ENCODE data around the gene NT5C3A.
"Not testable (repeated sequence)": the region's sequence is repeated elsewhere in the genome, so short reads cannot be mapped to it uniquely, and the experiment has no call there.

Gene NT5C3A

DNA sequence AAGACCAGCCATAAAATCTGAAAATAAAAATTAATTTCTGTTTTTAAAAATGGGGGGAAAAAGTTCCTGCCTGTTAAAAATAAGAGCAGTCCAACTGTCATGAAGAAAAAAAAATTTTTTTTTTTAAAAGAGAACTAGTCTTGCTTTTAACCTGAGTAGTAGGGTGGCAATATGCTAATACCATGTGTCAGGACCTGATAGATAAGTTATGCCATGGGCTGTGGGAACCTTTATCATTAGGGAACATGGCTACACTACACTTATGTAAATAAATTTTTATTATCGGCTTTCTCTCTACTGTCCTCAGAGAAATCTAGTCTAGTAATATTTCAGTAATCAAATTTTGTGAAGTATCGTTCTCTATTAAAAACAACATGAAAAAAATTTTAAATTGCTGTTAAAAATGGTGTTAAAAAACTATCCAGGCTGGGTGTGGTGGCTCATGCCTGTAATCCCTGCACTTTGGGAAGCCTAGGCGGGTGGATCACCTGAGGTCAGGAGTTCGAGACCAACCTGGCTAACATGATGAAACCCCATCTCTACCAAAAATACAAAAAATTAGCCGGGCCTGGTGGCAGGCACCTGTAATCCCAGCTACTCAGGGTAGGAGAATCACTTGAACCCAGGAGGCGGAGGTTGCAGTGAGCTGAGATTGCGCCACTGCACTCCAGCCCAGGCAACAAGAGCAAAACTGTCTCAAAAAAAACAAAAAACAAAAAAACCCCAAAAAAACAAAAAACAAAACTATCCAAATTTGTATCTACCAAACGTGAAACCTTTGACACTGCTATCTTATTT is 20.7 kb downstream of the NT5C3A start:
- DNase-seq (ENCODE audit: low read depth in 2 of 2), result no peak

DNA sequence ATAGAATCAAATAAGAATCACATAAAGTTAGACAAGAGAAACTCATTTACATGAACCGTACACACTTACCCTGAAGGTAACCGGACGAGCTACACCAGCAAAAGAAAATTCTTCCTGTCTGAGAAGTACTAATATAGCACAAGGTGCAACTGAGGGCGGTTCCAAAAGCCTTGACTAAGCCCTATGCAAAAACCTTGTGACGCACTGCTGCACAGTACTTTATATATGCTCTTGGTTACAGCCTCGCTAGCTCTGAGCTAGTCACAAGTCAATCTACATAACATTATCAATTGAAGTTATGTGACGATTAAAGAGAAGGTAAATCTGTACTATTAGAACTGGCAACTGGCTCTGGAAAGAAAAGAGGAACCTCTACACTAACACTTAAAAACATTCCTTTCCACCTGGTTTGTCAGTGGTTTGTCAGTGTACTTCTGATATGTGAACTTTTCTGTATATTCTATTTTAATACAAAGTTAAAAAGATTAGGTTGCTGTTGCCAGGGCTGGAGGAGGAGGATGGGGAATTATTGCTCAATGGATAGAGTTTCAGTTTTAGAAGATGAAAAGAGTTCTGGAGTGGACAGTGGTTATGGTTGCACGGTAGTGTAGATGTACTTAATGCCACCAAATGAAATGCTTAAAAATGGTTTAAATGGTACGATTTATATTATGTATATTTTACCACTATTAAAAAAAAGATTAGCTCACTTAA is 21.6 kb downstream of the NT5C3A start:
- peak; percentile 30 to 58 for DNase-seq (ENCODE audit: low read depth in 2 of 2)

DNA sequence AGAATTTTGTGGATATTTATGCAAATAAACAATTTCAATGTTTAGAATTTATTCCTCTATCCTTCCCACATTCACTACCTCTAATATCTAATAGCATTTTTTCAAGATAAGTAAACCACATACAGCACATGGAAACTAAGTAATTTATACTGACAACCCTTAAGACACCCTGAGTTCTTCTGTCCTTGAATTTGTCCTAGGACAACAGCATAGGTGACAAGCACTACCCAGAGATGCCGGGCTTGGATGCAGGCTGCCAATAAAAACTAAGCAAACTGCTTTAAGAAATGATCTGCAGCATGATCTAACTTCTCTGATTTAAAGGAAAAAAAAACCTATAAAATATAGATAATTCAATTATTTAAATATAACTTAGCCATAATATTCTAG is 22.7 kb downstream of the NT5C3A start:
- DNase-seq (ENCODE audit: low read depth in 2 of 2), result no peak

DNA sequence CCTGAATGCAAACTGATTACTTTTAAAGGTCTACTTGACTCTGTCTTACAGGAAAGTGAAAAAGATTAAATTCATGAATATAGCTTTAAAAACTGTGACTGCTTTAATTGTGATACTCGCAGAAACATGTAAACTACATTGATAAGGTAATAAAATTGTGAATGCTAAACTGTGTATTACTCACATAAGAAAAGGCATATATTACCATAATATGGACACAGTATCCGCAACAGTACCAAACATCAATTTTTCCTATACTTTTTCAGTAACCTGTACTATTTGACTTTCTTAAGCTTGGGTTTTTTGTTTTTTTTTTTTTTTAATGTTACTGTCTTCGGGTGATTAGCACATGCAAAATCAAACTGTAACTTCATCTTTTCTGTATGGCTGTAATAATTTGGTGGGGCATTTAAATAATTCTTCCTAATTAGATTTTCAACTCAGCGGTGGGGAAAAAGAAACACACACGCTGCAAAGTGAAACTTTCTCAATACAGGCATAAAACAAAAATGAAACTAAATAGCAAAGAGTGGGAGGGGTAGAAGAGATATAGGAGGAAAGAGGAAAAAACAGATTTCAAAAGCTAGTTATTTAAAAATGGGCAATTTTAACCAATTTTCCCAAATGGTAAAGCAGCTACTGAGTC is 23.2 kb downstream of the NT5C3A start:
- DNase-seq (ENCODE audit: low read depth in 2 of 2), result no peak

DNA sequence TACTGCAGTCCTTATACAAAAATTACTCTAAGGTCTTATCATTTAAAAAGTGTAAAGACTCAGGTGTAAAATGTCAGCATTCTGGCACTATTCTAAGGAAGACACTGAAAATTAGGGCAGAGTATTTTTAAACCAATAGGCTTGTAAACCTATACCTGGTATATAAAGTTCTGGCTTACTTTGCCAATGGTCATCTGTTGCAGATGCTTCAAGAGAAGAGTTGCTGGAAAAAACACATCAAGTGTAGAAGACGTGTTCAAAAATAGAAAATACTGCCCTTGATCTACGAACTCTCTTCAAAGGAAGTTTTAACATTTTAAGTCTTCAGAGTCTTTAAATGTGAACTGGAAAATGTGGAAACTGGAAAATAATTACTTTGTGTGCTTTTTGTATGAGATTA is 23.9 kb downstream of the NT5C3A start:
- DNase-seq (ENCODE audit: low read depth in 2 of 2), result no peak

DNA sequence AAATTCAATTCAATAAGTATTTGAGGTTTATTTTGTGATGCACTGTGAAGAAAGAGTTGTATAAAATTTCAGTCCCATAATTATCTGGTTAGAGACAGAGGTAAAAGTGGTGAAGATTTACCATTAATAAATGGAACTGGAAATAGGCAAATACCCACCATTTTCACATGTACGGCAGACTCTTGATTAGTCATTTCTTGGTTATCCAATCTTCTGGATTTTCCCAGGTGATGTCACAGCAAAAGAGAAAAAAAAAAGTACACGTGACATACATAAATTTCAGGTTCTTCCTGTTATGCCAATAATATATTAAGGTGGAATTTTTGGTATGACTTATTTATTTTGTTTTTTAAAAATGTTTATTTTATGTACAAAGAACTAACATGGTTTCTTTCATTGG is 26.8 kb downstream of the NT5C3A start:
- no peak for DNase-seq (ENCODE audit: low read depth in 2 of 2)

DNA sequence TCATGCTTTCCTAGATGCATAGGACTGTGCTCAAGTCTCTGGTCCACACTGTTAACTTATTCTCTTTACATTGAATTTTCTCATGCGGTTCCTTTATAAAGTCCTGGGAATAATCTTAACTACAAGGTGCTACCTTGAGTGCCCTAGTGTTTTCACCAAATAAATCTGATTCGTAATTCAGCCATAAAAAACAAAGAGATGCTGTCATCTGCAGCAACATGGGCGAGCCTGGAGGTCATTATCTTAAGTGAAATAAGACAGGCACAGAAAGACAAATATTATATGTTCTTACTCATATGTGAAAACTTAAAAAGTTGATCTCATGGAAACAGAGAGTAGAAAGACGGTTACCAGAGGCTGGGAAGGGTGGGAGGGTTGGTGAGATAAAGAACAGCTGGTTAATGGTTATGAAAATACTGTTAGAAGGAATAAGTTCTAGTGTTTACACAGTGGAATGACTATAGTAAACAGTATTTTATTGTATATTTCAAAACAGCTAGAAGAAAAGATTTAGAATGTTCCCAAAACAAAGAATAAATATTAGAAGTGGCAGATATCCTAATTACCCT is 38.3 kb downstream of the NT5C3A start:
- no peak for DNase-seq (ENCODE audit: low read depth in 2 of 2)

DNA sequence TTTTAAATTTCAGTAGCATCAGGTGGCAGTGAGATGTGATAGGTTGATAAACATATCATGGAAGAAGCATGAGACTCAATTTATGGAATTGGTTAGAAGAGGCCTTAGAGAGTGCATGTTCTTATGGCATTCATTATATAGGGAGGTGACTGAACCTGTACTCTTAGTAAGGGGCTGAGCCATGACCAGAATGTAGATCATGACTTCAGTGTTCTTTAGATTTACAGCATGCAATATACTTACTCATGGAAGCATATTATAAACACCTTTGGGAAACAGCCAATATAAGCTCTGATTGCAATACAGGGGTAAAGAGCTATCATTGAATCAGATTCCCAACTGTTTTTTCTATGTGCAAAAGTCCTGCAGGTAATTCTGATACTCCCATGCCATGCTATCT is 50.2 kb downstream of the NT5C3A start:
- no peak for DNase-seq (ENCODE audit: low read depth in 2 of 2)

DNA sequence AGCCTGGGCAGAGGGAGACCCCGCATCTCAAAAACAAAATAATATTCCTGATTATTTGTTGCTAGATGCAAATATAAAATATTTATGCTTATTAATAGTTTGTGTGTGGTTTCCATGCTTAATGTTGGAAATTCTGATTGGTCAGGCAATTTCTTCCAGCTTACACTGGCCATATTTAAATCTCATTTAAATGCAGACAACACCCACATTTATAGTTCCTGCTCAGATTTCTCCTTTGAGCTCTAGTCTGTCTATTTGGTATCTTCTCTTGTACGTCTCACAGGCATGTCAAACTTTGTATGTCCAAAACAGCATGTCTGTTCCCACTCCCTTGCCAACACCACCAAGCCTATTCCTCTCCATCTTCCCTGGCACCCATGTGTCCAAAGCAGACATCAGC is 52.8 kb downstream of the NT5C3A start:
- DNase-seq (ENCODE audit: low read depth in 2 of 2), result no peak

DNA sequence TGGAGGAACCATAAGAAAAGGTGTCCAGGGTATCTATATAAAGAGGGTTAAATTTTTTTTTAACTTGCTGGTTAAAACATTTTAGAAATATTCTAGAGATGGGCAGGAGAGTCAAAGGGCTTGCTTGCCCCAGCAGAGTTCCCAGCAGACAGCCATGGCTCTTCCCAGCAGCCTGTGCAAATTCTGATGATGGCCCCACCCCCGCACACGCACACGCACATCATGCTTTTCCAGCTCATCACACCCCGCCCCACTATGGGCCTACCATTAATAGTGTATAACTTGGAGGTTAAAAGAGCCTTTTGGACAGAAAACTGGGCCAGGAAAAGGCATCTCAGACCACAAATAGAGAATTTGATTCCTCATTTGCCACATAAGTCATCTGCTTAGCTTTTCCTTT is 56.9 kb downstream of the NT5C3A start:
- not testable (repeated sequence) for DNase-seq (ENCODE audit: low read depth in 2 of 2)

DNA sequence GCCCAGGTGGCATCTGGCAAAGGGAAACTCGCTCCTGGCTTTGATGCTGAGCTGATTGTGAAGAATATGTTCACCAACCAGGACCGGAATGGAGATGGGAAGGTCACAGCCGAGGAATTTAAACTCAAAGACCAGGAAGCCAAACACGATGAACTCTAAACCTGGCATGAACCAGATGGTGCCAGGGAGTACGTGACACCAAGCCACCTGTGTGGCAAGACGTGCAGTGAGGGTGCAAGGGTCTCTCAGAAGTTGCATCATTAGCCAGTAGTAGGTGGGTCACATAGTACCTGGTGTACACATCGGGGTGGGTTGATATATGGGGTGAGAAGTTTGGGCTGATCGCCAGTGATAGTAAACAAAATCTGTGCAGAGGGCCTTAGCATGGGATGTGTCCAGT is 57.4 kb downstream of the NT5C3A start:
- DNase-seq (ENCODE audit: low read depth in 2 of 2), result not testable (repeated sequence)

DNA sequence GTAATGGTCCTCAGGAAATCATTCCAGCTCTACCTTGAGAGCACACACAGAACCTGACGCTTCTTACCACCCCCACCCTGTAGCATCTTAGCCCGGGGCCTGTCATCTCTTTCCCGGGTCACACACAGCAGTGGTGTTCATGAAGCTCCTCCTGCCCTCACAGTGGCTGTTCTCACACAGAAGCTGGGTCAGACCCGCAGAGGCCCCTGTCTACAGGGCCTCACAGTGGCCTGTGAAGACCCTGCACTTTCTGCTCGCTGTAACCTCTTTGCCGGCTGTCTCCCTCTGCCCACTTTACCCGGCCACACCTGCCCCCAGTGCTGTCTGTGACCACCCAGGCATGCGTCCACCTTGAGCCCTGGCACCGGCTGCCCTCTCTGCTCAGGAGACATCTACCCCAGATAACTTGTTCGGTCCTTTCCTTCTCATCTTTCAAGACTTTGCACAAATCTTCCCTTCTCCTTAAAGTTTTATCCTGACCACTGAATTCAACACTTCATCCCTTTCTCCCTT is 58.4 kb downstream of the NT5C3A start:
- not testable (repeated sequence) for DNase-seq (ENCODE audit: low read depth in 2 of 2)

DNA sequence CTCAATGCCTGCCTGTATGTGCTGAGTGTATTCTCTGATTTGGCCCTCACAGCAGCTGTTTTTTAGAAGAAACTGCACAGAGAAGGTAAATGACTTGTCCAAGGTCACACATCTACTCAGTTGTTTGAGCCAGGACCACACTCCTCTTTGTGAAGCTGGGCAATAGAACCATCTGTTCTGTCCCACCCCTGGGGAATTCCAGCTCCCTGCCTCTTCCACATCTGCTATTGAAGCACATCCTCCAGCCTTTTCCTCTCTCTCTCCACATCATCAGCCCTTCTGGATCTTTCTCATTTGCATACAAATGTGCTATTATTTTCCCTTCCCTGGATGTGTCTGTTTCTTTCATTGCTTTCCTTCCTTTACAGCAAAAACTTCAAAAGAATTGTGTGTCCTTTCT is 59.5 kb downstream of the NT5C3A start:
- DNase-seq (ENCODE audit: low read depth in 2 of 2), result not testable (repeated sequence)

DNA sequence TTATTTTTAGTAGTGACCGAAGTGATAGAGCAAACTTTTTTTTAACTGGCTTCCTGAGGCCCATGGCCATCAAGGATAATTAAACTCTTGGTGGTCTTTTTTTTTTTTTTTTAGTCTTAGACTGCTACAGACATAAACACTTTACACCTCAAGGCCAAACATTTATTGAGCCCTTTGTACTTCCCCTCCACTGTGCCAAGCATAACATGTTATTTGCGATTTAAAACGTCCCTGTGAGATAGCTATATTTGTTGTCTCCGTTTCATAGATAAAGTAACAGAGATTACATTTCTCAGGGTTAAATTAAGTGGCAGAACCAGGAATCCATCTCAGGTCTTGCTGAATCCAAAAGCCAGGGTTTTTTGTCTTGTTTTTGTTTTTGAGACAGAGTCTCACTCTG is 63.2 kb downstream of the NT5C3A start:
- DNase-seq (ENCODE audit: low read depth in 2 of 2), result not testable (repeated sequence)

DNA sequence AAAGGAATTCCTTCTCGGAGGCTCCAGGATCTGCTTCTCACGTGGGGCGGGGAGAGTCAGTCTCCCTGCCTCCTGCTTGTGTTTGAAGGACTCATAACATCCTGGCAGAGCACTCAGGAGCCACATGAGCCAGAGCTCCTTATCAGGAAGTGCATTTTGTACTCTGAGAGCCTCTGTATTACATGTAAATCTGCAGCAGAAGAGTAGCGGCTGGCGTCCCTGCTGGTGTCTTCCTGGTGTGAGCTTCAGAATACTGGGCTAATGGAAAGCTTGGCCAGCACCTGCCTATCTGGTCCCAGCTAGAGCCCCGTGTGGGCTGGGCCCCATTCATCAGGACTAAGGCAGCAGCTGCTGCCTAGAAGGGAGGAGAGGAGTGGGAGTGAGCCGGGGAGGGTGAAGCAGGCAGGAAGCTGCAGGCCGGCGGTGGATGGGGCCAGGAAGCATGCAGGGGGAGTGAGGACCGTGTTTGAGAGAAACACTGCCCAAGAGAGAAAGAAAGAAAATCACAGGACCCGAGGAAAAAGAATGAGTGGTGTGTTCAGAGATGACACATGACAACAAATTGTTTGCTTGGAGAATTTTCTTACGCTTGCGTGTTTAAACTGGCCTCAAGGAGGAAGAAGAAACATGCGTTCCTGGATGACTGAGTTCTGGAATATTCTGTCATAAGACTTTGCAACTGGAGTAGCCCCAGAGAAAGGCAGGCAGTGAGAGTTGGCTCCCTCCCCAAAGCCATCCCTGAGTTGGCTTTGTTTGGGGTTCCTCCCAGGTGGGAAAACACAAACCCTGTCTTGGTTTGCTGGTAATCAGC is 64.0 kb downstream of the NT5C3A start:
- not testable (repeated sequence) for DNase-seq (ENCODE audit: low read depth in 2 of 2)

DNA sequence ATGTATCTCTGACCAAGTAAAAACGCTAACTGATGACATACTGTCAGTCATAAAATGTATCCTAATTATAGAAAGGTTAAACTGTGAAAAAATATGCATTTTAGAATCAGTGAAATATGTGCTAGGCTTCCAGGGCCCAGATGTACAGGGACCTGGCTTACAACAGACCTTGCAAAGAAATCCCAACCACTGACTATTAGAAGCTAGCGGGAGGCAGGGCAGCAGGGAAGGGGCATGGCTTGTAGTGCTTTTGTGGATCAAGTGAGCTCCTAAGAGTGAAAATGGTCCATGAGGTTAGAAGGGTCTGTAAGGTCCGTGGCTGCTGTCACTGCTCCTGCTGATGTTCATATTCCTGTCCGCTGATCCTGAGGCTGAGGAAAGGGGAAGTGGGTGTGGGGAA is 64.6 kb downstream of the NT5C3A start:
- not testable (repeated sequence) for DNase-seq (ENCODE audit: low read depth in 2 of 2)

DNA sequence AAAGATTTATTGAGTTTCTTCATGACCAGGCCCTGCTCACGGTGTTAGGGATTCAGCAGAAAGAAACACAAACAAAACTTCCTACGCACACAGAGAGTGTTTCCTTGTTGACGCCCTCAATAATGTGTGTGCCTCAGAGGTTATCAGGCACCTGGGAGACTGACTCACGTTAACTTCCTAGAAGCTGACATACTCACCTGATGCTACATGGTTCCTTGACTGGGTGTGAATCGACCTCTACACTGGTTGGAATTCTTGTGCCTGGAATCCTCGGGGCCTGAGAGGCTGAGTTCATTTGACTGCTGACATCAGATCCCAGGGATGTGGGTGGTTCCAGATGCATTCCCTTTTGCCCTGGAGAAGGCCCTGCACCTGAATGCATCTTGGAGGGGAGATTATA is 69.8 kb downstream of the NT5C3A start:
- DNase-seq (ENCODE audit: low read depth in 2 of 2), result not testable (repeated sequence)

DNA sequence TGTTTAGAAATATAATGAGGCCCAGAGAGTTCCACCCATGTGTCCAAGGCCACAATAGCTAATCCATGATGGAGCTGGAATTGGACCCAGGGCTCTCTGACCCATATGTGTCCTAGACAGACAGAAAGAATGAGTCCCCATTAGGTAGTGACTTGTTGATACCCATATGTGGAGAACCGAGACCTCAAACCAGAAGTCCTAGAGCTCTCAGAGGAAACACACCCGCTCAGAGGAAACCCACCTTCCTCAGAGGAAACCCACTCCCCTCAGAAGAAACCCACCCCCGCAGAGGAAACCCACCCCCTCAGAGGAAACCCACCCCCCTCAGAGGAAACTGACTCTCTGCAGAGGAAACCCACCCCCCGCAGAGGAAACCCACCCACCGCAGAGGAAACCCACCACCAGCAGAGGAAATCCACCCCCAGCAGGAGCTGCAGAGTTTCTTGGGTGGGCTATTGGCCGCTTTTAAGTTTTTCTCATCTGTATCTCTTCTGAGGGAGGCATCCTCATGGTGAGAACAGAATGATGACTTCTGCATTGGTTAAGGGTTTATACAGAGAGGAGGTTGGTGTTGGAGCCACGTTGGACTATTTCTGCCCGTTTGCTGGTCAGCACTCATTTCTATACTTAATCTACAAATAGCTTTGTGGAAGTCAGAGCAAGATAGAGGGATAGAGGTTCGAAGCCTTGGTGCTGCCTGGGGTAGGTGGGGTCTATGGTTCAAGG is 70.4 kb downstream of the NT5C3A start:
- not testable (repeated sequence) for DNase-seq (ENCODE audit: low read depth in 2 of 2)

DNA sequence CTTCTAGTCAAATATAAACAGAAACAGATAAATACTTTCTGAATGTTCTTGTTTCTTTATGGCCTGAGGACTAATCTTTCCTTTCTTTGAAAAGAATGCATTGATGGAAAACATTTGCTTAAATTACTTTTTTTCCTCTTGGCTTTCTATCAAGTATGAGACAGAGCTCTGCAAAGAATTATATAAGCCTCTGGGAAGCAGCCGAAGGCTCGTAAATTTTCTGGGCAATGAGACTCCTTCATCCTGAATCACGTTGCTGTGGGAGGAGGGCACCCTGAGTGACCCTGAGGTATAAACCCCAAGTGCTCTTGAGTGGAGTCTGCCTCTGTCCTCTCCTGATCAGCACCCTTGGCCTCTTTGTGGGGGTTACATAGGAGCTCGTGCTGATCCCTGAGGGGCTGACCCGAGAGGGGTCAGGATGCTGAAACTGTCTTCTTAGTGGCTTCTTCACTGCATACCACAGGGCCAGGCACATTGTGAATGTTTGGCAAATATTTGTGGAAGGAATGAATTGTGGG is 71.4 kb downstream of the NT5C3A start:
- DNase-seq (ENCODE audit: low read depth in 2 of 2), result not testable (repeated sequence)

DNA sequence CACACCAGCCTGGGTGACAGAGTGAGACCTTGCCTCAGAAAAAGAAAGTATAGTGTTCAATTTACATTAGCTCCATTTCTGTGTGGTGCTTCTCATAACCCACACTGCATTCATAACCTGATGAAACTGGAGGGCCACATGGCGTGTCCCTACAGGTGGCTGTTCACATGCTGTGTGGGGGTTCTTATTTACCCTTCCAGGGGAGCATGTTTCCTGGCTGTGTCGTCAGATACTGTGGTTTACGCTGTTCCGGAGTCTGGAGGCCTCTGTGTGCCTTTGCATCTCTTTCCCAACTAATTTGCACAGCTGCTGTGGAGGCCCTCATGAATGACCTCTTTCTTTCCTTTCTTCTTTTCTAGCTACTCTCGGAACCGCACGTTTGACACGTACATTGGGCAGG is 74.4 kb downstream of the NT5C3A start:
- DNase-seq (ENCODE audit: low read depth in 2 of 2), result not testable (repeated sequence)
